Measurements from ENCODE around the gene TNP1. TPM values are rescaled to one million over a fixed set of nuclear protein-coding genes. Genes with fewer than 3 reads are reported as not detected.

The TNP1 gene
- 100 to 1,000 TPM in 1 of 2 donors, not detected in 1; 251 TPM for total RNA-seq

DNA sequence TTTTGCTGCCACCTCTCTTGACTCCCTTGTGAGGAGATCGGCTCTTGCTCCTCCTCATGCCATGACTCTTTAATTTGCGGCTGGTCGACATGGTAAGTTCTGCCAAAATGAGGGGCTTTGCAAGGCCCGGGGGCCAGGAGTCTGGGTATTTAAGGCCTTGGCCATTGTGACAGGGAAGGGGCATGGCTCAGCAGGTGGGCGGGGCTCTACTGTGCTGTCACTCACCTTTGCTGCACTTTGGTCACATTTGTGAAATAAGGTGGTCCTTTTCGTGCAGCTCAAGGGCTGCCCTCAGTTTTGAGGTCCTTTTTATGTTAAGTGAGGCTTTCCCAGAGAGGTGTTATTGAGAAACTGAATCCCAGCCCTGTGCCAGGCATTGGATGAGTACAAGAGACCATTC lies at the start of gene TNP1:
Gene TNP1 (minus strand): TSS at position 121 of the 400 bp plus-strand sequence. CDS start 30 bp downstream, at position 91.
- 94% methylated on average over 6 of the region's 6 CpGs for WGBS
- DNase-seq (ENCODE audit: low spot score): no peak

GRCh38 chr2:216908300-216908699 lies 48.4 kb upstream of the TNP1 start:
- no peaks in the 10 kb centered on the region for H3K9me3 ChIP-seq
- no peaks in the 10 kb centered on the region for H3K36me3 ChIP-seq
- TF ChIP-seq POLR2AphosphoS5 (IDR thresholded peaks at IDR 0.05) (no peak), POLR2A (IDR thresholded peaks at IDR 0.05) (no peak)
- TF ChIP-seq, protein P1, sequence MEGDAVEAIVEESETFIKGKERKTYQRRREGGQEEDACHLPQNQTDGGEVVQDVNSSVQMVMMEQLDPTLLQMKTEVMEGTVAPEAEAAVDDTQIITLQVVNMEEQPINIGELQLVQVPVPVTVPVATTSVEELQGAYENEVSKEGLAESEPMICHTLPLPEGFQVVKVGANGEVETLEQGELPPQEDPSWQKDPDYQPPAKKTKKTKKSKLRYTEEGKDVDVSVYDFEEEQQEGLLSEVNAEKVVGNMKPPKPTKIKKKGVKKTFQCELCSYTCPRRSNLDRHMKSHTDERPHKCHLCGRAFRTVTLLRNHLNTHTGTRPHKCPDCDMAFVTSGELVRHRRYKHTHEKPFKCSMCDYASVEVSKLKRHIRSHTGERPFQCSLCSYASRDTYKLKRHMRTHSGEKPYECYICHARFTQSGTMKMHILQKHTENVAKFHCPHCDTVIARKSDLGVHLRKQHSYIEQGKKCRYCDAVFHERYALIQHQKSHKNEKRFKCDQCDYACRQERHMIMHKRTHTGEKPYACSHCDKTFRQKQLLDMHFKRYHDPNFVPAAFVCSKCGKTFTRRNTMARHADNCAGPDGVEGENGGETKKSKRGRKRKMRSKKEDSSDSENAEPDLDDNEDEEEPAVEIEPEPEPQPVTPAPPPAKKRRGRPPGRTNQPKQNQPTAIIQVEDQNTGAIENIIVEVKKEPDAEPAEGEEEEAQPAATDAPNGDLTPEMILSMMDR (IDR thresholded peaks at IDR 0.05): no peak
- no peaks in the 10 kb centered on the region for H3K4me1 ChIP-seq (replicated peaks)
- H3K27me3 ChIP-seq (replicated peaks; ENCODE audit: insufficient read depth): no peaks in the 10 kb centered on the region
- no peak overlapping the region for H3K27ac ChIP-seq
- no peak overlapping the region for H3K4me3 ChIP-seq
- no peak for DNase-seq (ENCODE audit: low spot score)
- WGBS: 89% methylated on average over 6 of the region's 6 CpGs
- intact Hi-C loops (cut with DNase I): no loop called here

More for the DNA sequence above, at the start of gene TNP1:
- Histone ChIP-seq H3K27me3 (replicated peaks; ENCODE audit: insufficient read depth) (no peaks in the 10 kb centered on the region), H3K27ac (no peak within 1 kb of the TSS), H3K36me3 (no peaks in the 10 kb centered on the region), H3K4me1 (replicated peaks) (no peaks in the 10 kb centered on the region), H3K4me3 (no peak within 1 kb of the TSS), H3K9me3 (no peaks in the 10 kb centered on the region)
- intact Hi-C loops (cut with DNase I): no loop called here
- no peak for TF ChIP-seq POLR2AphosphoS5 (IDR thresholded peaks at IDR 0.05)

- TF ChIP-seq POLR2A (IDR thresholded peaks at IDR 0.05) (no peak), POLR2AphosphoS5 (IDR thresholded peaks at IDR 0.05) (no peak)
- TF ChIP-seq, protein P1 (IDR thresholded peaks at IDR 0.05): no peak
- intact Hi-C loops (cut with DNase I): no loop called here
- WGBS: 84% methylated on average over 4 of the region's 4 CpGs
- no peak for DNase-seq (ENCODE audit: low spot score)
- Histone ChIP-seq H3K27ac (no peak overlapping the region), H3K9me3 (no peaks in the 10 kb centered on the region), H3K36me3 (no peaks in the 10 kb centered on the region), H3K4me1 (replicated peaks) (no peaks in the 10 kb centered on the region), H3K27me3 (replicated peaks; ENCODE audit: insufficient read depth) (no peaks in the 10 kb centered on the region), H3K4me3 (no peak overlapping the region)
Observed at GRCh38 chr2:216905649-216906329, 45.9 kb upstream of the TNP1 start.

- Histone ChIP-seq H3K36me3 (no peaks in the 10 kb centered on the region), H3K4me3 (no peak overlapping the region), H3K27me3 (replicated peaks; ENCODE audit: insufficient read depth) (no peaks in the 10 kb centered on the region), H3K27ac (no peak overlapping the region), H3K9me3 (no peaks in the 10 kb centered on the region), H3K4me1 (replicated peaks) (no peaks in the 10 kb centered on the region)
- intact Hi-C loops (cut with DNase I): no loop called here
- WGBS: 97% methylated on average over 1 of the region's 1 CpG
- TF ChIP-seq POLR2AphosphoS5 (IDR thresholded peaks at IDR 0.05): no peak
- DNase-seq (ENCODE audit: low spot score): no peak
Observed at GRCh38 chr2:216904974-216905373, 45.1 kb upstream of the TNP1 start.

- H3K4me1 ChIP-seq (replicated peaks): no peaks in the 10 kb centered on the region
- TF ChIP-seq POLR2AphosphoS5 (IDR thresholded peaks at IDR 0.05) (no peak), POLR2A (IDR thresholded peaks at IDR 0.05) (no peak)
- TF ChIP-seq, protein P1 (IDR thresholded peaks at IDR 0.05): no peak
- no peaks in the 10 kb centered on the region for H3K9me3 ChIP-seq
- intact Hi-C loops (cut with DNase I): no loop called here
- no peaks in the 10 kb centered on the region for H3K27me3 ChIP-seq (replicated peaks; ENCODE audit: insufficient read depth)
- WGBS: 88% methylated on average over 2 of the region's 2 CpGs
- no peaks in the 10 kb centered on the region for H3K36me3 ChIP-seq
- no peak overlapping the region for H3K4me3 ChIP-seq
- H3K27ac ChIP-seq: no peak overlapping the region
- DNase-seq (ENCODE audit: low spot score): no peak
Observed at GRCh38 chr2:216904554-216904953, 44.7 kb upstream of the TNP1 start.

DNA sequence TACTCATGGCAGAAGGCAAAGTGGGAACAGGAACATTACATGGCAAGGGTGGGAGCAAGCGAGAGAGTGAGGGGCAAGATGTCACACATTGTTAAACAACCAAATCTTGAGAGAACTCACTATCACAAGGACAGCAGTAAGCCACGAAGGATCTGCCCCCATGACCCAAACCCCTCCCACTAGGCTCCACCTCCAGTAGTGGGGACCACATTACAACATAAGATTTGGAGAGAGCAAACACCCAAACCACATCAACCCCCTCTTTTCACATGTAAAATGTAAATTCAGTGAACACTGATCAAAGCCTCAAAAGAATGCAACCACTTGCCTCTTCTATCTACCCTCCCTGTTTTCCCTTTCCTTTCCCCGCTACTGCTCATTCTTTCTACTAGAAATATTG lies 43.6 kb upstream of the TNP1 start:
- H3K4me1 ChIP-seq (replicated peaks): no peaks in the 10 kb centered on the region
- intact Hi-C loops (cut with DNase I): no loop called here
- DNase-seq (ENCODE audit: low spot score): no peak
- no peaks in the 10 kb centered on the region for H3K36me3 ChIP-seq
- H3K27me3 ChIP-seq (replicated peaks; ENCODE audit: insufficient read depth): no peaks in the 10 kb centered on the region
- WGBS: 92% methylated on average over 3 of the region's 3 CpGs
- no peaks in the 10 kb centered on the region for H3K9me3 ChIP-seq
- TF ChIP-seq POLR2A (IDR thresholded peaks at IDR 0.05): no peak
- TF ChIP-seq, protein P1 (IDR thresholded peaks at IDR 0.05): no peak
- H3K27ac ChIP-seq: no peak overlapping the region
- H3K4me3 ChIP-seq: no peak overlapping the region
